HepG2 (cell line): ENCODE measurements around the gene SPPL2B. TPM values are rescaled to one million over a fixed set of nuclear protein-coding genes. Genes with fewer than 3 reads are reported as not detected.
"Not testable (repeated sequence)": the region's sequence is repeated elsewhere in the genome, so short reads cannot be mapped to it uniquely, and the experiment has no call there.

Experiments
- ATAC-seq: fragments of 200-7000 bp; cut with Tn5 transposase; 3 replicates; pipeline ENCODE4 v1.9.1; 2020; ENCODE audit warnings: mild to moderate bottlenecking, moderate library complexity
- BruUV-seq: library from RNA; stranded (reverse); fragments of 400-500 nt; replicated peaks from 2 replicates; lab custom pipeline; 2021; lab: Mats Ljungman, UMichigan
- CTCF ChIA-PET: fragments of 300-600 bp; formaldehyde crosslinking; extraction: SDS; loops from one replicate; lab custom pipeline; 2021; ENCODE audit warnings: low total read pairs, inconsistent platforms, low intra/inter-chr PET ratio; lab: Yijun Ruan, JAX
- POLR2A ChIA-PET: fragments of 350-600 bp; sonication (Branson Sonifier 250); formaldehyde crosslinking; loops from one replicate; lab custom pipeline; 2020; ENCODE audit warnings: antibody characterized with exemption, inconsistent platforms; lab: Yijun Ruan, JAX
- DNase-seq: peaks from one replicate; pipeline ENCODE4 v3.0.0-alpha.2; 2015; ENCODE audit warnings: low spot score
- FAIRE-seq: peaks from 3 replicates; lab custom pipeline; 2011; peaks lifted over from hg19 to GRCh38; lab: Jason Lieb, UNC
- H2AFZ ChIP-seq: one replicate; pipeline ENCODE4 v1.6.1; 2011; ENCODE audit warnings: low read length, inconsistent platforms
- H3K27ac ChIP-seq: fragments of 300-600 bp; 3 replicates; pipeline ENCODE4 v1.8.0; 2011; ENCODE audit warnings: mixed run types, mild to moderate bottlenecking, mixed read lengths, low read length, inconsistent platforms; ENCODE audit not compliant: insufficient read depth; ENCODE audit errors: extremely low read length
- H3K27me3 ChIP-seq, 2 experiments: fragments of 200-600 bp in 1 of 2; 2 replicates in 1 of 2; 3 replicates in 1 of 2; pipeline versions ENCODE4 v1.6.0 to v1.8.0; 2011; ENCODE audit warnings: low read length in 2 of 2, mild to moderate bottlenecking in 2 of 2, moderate library complexity in 2 of 2, inconsistent platforms in 1 of 2; ENCODE audit not compliant: insufficient read depth in 2 of 2, control insufficient read depth in 1 of 2
- H3K36me3 ChIP-seq, 2 experiments: fragments of 200-600 bp in 1 of 2; replicated peaks in 1 of 2; 2 replicates in 1 of 2; 3 replicates in 1 of 2; pipeline versions ENCODE4 v1.5.1 to v1.8.0; 2011; ENCODE audit warnings: low read length in 2 of 2, inconsistent platforms in 1 of 2; ENCODE audit not compliant: insufficient read depth in 2 of 2, control insufficient read depth in 1 of 2
- H3K4me1 ChIP-seq: 2 replicates; pipeline ENCODE4 v1.5.1; 2012; ENCODE audit warnings: low read length, inconsistent platforms; ENCODE audit not compliant: insufficient read depth
- H3K4me2 ChIP-seq: 2 replicates; pipeline ENCODE4 v1.6.0; 2011; ENCODE audit warnings: low read depth, low read length, inconsistent platforms
- H3K4me3 ChIP-seq, 3 experiments: fragments of 200-600 bp in 1 of 3; sonication (generic), shearing (Covaris generic) in 1 of 3; replicated peaks in 1 of 3; 2 replicates each; pipeline ENCODE4 v1.5.1; 2011 to 2016; ENCODE audit warnings: low read length in 3 of 3, inconsistent platforms in 2 of 3, low read depth in 2 of 3, mild to moderate bottlenecking in 2 of 3, control low read depth in 1 of 3, mixed read lengths in 1 of 3; ENCODE audit not compliant: insufficient read depth in 1 of 3
- H3K79me2 ChIP-seq: one replicate; pipeline ENCODE4 v1.6.1; 2011; ENCODE audit warnings: low read length, inconsistent platforms; ENCODE audit not compliant: insufficient read depth
- H3K9ac ChIP-seq: 2 replicates; pipeline ENCODE4 v1.6.0; 2011; ENCODE audit warnings: mild to moderate bottlenecking, low read depth, low read length, inconsistent platforms; ENCODE audit not compliant: insufficient read depth
- H3K9me3 ChIP-seq: 2 replicates; pipeline ENCODE4 v1.5.1; 2012; ENCODE audit warnings: mild to moderate bottlenecking, low read length
- H4K20me1 ChIP-seq: 2 replicates; pipeline ENCODE4 v1.6.0; 2011; ENCODE audit warnings: inconsistent platforms, mild to moderate bottlenecking, low read length, moderate library complexity; ENCODE audit not compliant: insufficient read depth
- FIP1L1 ChIP-seq: fragments of 200-400 bp; formaldehyde crosslinking; IDR thresholded peaks from 2 replicates; pipeline ENCODE4 v1.6.1; 2018; ENCODE audit warnings: low read depth, mild to moderate bottlenecking, low read length, moderate library complexity, borderline replicate concordance; ENCODE audit not compliant: insufficient read depth
- MXI1 ChIP-seq: IDR thresholded peaks from 3 replicates; pipeline ENCODE4 v1.6.1; 2012; ENCODE audit warnings: low read depth, low read length, inconsistent platforms, borderline replicate concordance
- RFX1 ChIP-seq: fragments of 450-650 bp; IDR thresholded peaks from 2 replicates; pipeline ENCODE4 v1.6.1; 2017
- ZMYM3 ChIP-seq: sonication (generic); formaldehyde crosslinking; IDR thresholded peaks from 2 replicates; pipeline ENCODE4 v1.5.1; 2020; ENCODE audit warnings: mild to moderate bottlenecking, missing genetic modification reagents
- ZNF768 ChIP-seq: sonication (generic); formaldehyde crosslinking; IDR thresholded peaks from 2 replicates; pipeline ENCODE4 v1.4.0; 2020; ENCODE audit warnings: missing genetic modification reagents
- WGBS: methylation state at CpG from one replicate; pipeline ENCODE4 v1.1.6; 2017; ENCODE audit warnings: low lambda C conversion rate; 5-methylcytosine and 5-hydroxymethylcytosine counted together
- in situ Hi-C: cut with HindIII; loops from 2 replicates; pipeline ENCODE4 v1.10.0; 2017; ENCODE audit warnings: low pct_unique_long_range_greater_than_20kb; ENCODE audit not compliant: extremely low pct_ligation_motif_present
- intact Hi-C: fragments of 100-400 bp; cut with micrococcal nuclease; formaldehyde crosslinking; loops from one replicate; pipeline ENCODE4 v1.10.0; 2022; ENCODE audit not compliant: unreplicated experiment
- polyA plus RNA-seq, 8 experiments: library from polyadenylated mRNA; depleted of rRNA in 3 of 8; stranded (reverse) in 7 of 8; unstranded in 1 of 8; fragments of >200 nt; fragmentation: Illumina TruSeq in 4 of 8; extraction: Trizol in 4 of 8; gene quantifications; 2 replicates each; pipeline versions ENCODE4 v1.2.1 to v1.2.3, GENCODE V29; 2011 to 2016; ENCODE audit warnings: low read depth in 4 of 8, missing spikeins in 1 of 8, mixed read lengths in 1 of 8; ENCODE audit not compliant: insufficient read depth in 1 of 8
- total RNA-seq, 5 experiments: library from RNA; depleted of rRNA; stranded (reverse); fragments of >200 nt; fragmentation: Illumina TruSeq; extraction: Trizol; gene quantifications; 2 replicates each; pipeline ENCODE4 v1.2.3, GENCODE V29; 2016; ENCODE audit warnings: low read depth in 1 of 5

The SPPL2B gene
- total and polyA plus RNA-seq, 2 of the 13 experiments (the other 11 are each of a cell fraction or from before 2014, with no cell fraction given) = 14.9 to 15.2 TPM

- Histone ChIP-seq H3K4me1 (peaks cover 20% of the 10 kb centered on the region), H3K4me2 (no peak overlapping the region), H3K27ac (no peak overlapping the region), H3K36me3 (no peaks in the 10 kb centered on the region), H3K4me3 (no peak overlapping the region), H3K9me3 (no peaks in the 10 kb centered on the region), H3K79me2 (no peaks in the 10 kb centered on the region), H3K27me3 (peaks cover 2 to 19% of the 10 kb centered on the region in 2 experiments; a peak in 4 of 5 replicates), H2AFZ (no peak overlapping the region), H3K9ac (no peak overlapping the region), H4K20me1 (peaks cover 5% of the 10 kb centered on the region; the same call in 1 of the 2 replicates)
- CTCF ChIA-PET = no interaction called here
- no peak for FAIRE-seq
- 36% methylated on average over 7 of the region's 26 CpGs for WGBS
- intact Hi-C loops (no loop called here), in situ Hi-C loops (no loop called here)
- BruUV-seq = no TSS peak
- POLR2A ChIA-PET = no interaction called here
- DNase-seq = no peak
- ATAC-seq = peak; percentile 4; the same call in 1 of the 3 replicates
- no peak for TF ChIP-seq RFX1
- no peak for TF ChIP-seq FIP1L1
- TF ChIP-seq MXI1 = no peak
- peak; percentile 92 for TF ChIP-seq ZNF768 (CRISPR knock-in tag)
Observed at GRCh38 chr19:2280633-2281264, 47.7 kb upstream of the SPPL2B start.

- in situ Hi-C loops, H3K9me3 ChIP-seq: not testable (repeated sequence)
- H3K4me2 ChIP-seq = peak overlapping the region; percentile 62; the same call in 1 of the 2 replicates
Observed at GRCh38 chr19:2281265-2282061, 47.0 kb upstream of the SPPL2B start.

More at GRCh38 chr19:2281265-2282061, 47.0 kb upstream of the SPPL2B start:
- H3K27ac ChIP-seq, BruUV-seq, H3K9ac ChIP-seq, DNase-seq, FAIRE-seq, H3K79me2 ChIP-seq, POLR2A ChIA-PET, H4K20me1 ChIP-seq, H2AFZ ChIP-seq, intact Hi-C loops, H3K36me3 ChIP-seq, CTCF ChIA-PET: not testable (repeated sequence)
- 7% methylated on average over 2 of the region's 16 CpGs for WGBS
- peak; percentile 21 for ATAC-seq
- H3K27me3 ChIP-seq = peaks cover 2 to 25% of the 10 kb centered on the region in 2 experiments; a peak in 4 of 5 replicates
- TF ChIP-seq ZMYM3 (CRISPR knock-in tag) (peak; percentile 30; the same call in 1 of the 2 replicates), ZNF768 (CRISPR knock-in tag) (peak; percentile 95)
- H3K4me1 ChIP-seq = peaks cover 20% of the 10 kb centered on the region
- peak overlapping the region in 2 of 3 experiments; percentile 23 to 57; a peak in 3 of 6 replicates for H3K4me3 ChIP-seq
